ENCODE data around the gene OR52W1. TPM values are rescaled to one million over a fixed set of nuclear protein-coding genes. Genes with fewer than 3 reads are reported as not detected.

Gene OR52W1
- total and polyA plus RNA-seq, 2 donors (not counting 1 experiment from before 2014, with no cell fraction given): not detected

DNA sequence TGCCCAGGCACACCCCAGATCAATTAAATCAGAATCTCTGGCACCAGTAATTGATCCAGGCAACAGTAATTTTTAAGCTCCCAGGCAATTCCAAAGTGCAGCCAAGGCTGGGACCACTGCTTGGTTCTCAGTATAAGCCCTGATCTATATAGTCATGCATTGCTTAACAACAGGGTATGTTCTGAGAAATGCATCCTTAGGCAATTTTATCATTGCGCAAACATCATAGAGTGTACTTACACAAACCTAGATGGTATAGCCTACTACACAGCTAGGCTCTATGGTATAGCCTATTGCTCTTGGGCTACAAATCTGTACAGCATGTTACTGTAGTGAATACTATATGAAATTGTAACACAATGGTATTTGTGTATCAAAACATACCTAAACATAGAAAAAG, 5.7 kb downstream of the OR52W1 start:
- no peaks in the 10 kb centered on the region for H3K79me2 ChIP-seq (ENCODE audit: control insufficient read depth, insufficient read depth, low read length)
- ATAC-seq (ENCODE audit: low read depth): no peak
- H3K27me3 ChIP-seq (replicated peaks in 1 of 4; ENCODE audit: control extremely low read depth in 1 of 4, control insufficient read depth in 3 of 4, insufficient read depth in 4 of 4, low read length in 3 of 4): no peaks in the 10 kb centered on the region
- no peak overlapping the region for H3K4me3 ChIP-seq (ENCODE audit: control extremely low read depth in 1 of 5, extremely low read depth in 1 of 5, insufficient read depth in 1 of 5, low read depth in 2 of 5, low read length in 4 of 5)
- CTCF ChIA-PET: no interaction called here
- Mint-ChIP-seq H3K4me3 (no peak overlapping the region), H3K4me1 (peaks cover 9% of the 10 kb centered on the region), H3K9me3 (ENCODE audit: insufficient read depth) (no peaks in the 10 kb centered on the region), H3K27me3 (no peaks in the 10 kb centered on the region), H3K27ac (no peak overlapping the region)
- no CpG with 5 or more reads among the region's 1 CpG for WGBS (ENCODE audit: insufficient coverage)
- DNase-seq: no peak
- H3K9me3 ChIP-seq (ENCODE audit: control extremely low read depth in 1 of 3, control insufficient read depth in 2 of 3, insufficient read depth in 1 of 3, low read length in 2 of 3): no peaks in the 10 kb centered on the region
- H3K4me2 ChIP-seq (replicated peaks; ENCODE audit: low read depth, low read length, poor library complexity, severe bottlenecking): no peak overlapping the region
- no peaks in the 10 kb centered on the region for H4K20me1 ChIP-seq (ENCODE audit: control insufficient read depth, insufficient read depth, low read length, poor library complexity, severe bottlenecking)
- no peak overlapping the region for H3K9ac ChIP-seq (ENCODE audit: low read length)
- H3K36me3 ChIP-seq (replicated peaks in 1 of 2; ENCODE audit: control extremely low read depth in 1 of 2, control insufficient read depth in 1 of 2, extremely low read depth in 1 of 2, insufficient read depth in 2 of 2, low read length in 1 of 2): peaks cover 0 to 8% of the 10 kb centered on the region in 2 experiments
- TF ChIP-seq, protein P1, sequence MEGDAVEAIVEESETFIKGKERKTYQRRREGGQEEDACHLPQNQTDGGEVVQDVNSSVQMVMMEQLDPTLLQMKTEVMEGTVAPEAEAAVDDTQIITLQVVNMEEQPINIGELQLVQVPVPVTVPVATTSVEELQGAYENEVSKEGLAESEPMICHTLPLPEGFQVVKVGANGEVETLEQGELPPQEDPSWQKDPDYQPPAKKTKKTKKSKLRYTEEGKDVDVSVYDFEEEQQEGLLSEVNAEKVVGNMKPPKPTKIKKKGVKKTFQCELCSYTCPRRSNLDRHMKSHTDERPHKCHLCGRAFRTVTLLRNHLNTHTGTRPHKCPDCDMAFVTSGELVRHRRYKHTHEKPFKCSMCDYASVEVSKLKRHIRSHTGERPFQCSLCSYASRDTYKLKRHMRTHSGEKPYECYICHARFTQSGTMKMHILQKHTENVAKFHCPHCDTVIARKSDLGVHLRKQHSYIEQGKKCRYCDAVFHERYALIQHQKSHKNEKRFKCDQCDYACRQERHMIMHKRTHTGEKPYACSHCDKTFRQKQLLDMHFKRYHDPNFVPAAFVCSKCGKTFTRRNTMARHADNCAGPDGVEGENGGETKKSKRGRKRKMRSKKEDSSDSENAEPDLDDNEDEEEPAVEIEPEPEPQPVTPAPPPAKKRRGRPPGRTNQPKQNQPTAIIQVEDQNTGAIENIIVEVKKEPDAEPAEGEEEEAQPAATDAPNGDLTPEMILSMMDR (IDR thresholded peaks at IDR 0.05): no peak
- TF ChIP-seq EZH2 (IDR thresholded peaks at IDR 0.05; ENCODE audit: borderline replicate concordance, insufficient read depth, low read depth, low read length, poor library complexity, severe bottlenecking): no peak
- H3K27ac ChIP-seq (ENCODE audit: low read length in 2 of 2): no peak overlapping the region
- peaks cover 0 to 3% of the 10 kb centered on the region in 2 donors for H3K4me1 ChIP-seq (ENCODE audit: control insufficient read depth in 2 of 2, insufficient read depth in 2 of 2, low read length in 2 of 2)
- POLR2A ChIA-PET: no interaction called here
- no peak overlapping the region for H2AFZ ChIP-seq (ENCODE audit: insufficient read depth, low read depth, low read length, poor library complexity, severe bottlenecking)
- intact Hi-C loops (cut with micrococcal nuclease): no loop called here

DNA sequence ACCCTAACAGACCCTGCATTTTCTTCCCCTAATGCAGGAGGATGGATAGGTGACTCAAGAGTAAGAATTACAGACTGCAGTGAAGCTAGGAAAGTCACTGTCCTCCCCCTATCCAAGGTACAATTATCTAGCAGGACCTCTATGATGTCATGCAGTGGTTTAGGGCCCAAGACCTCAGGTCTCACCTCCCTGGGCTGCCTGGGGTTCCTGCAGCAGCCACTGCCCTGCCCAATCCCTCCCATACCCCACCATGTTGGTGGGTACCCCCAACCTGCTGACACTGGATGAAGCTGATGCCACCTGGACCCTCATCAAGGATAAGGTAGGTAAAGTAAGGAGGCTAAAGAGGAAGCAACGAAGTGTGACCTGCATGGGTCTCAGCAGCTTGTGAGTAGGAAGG, 6.3 kb downstream of the OR52W1 start, which contains the start of gene C11orf42:
TSS of gene C11orf42 (plus strand) at position 192 of the 400 bp plus-strand sequence. CDS start at position 251, 59 bp downstream.
- Mint-ChIP-seq H3K4me3 (no peak within 1 kb of the TSS), H3K4me1 (peaks cover 9% of the 10 kb centered on the region), H3K27ac (no peak within 1 kb of the TSS), H3K9me3 (ENCODE audit: insufficient read depth) (no peaks in the 10 kb centered on the region), H3K27me3 (no peaks in the 10 kb centered on the region)
- Histone ChIP-seq H3K4me2 (replicated peaks; ENCODE audit: low read depth, low read length, poor library complexity, severe bottlenecking) (no peak within 1 kb of the TSS), H3K9ac (ENCODE audit: low read length) (no peak within 1 kb of the TSS), H3K4me3 (ENCODE audit: control extremely low read depth in 1 of 5, extremely low read depth in 1 of 5, insufficient read depth in 1 of 5, low read depth in 2 of 5, low read length in 4 of 5) (no peak within 1 kb of the TSS), H3K27ac (ENCODE audit: low read length in 2 of 2) (no peak within 1 kb of the TSS), H3K79me2 (ENCODE audit: control insufficient read depth, insufficient read depth, low read length) (no peaks in the 10 kb centered on the region), H3K27me3 (replicated peaks in 1 of 4; ENCODE audit: control extremely low read depth in 1 of 4, control insufficient read depth in 3 of 4, insufficient read depth in 4 of 4, low read length in 3 of 4) (no peaks in the 10 kb centered on the region), H2AFZ (ENCODE audit: insufficient read depth, low read depth, low read length, poor library complexity, severe bottlenecking) (no peak within 1 kb of the TSS), H4K20me1 (ENCODE audit: control insufficient read depth, insufficient read depth, low read length, poor library complexity, severe bottlenecking) (no peaks in the 10 kb centered on the region), H3K36me3 (replicated peaks in 1 of 2; ENCODE audit: control extremely low read depth in 1 of 2, control insufficient read depth in 1 of 2, extremely low read depth in 1 of 2, insufficient read depth in 2 of 2, low read length in 1 of 2) (peaks cover 0 to 8% of the 10 kb centered on the region in 2 experiments), H3K9me3 (ENCODE audit: control extremely low read depth in 1 of 3, control insufficient read depth in 2 of 3, insufficient read depth in 1 of 3, low read length in 2 of 3) (no peaks in the 10 kb centered on the region), H3K4me1 (ENCODE audit: control insufficient read depth in 2 of 2, insufficient read depth in 2 of 2, low read length in 2 of 2) (peaks cover 0 to 3% of the 10 kb centered on the region in 2 donors)
- ChIA-PET CTCF (no interaction called here), POLR2A (no interaction called here)
- TF ChIP-seq, protein P1 (IDR thresholded peaks at IDR 0.05): no peak
- no peak for TF ChIP-seq EZH2 (IDR thresholded peaks at IDR 0.05; ENCODE audit: borderline replicate concordance, insufficient read depth, low read depth, low read length, poor library complexity, severe bottlenecking)
- intact Hi-C loops (cut with micrococcal nuclease): no loop called here
- WGBS (ENCODE audit: insufficient coverage): no CpG with 5 or more reads among the region's 1 CpG
- ATAC-seq (ENCODE audit: low read depth) (no peak), DNase-seq (no peak)
